Measurements from ENCODE around the gene BANP. TPM values are rescaled to one million over a fixed set of nuclear protein-coding genes. Genes with fewer than 3 reads are reported as not detected.
"Not testable (repeated sequence)": the region's sequence is repeated elsewhere in the genome, so short reads cannot be mapped to it uniquely, and the experiment has no call there.

BANP gene
- total and polyA plus RNA-seq, 2 experiments from 2014 or later: 14.8 TPM

DNA sequence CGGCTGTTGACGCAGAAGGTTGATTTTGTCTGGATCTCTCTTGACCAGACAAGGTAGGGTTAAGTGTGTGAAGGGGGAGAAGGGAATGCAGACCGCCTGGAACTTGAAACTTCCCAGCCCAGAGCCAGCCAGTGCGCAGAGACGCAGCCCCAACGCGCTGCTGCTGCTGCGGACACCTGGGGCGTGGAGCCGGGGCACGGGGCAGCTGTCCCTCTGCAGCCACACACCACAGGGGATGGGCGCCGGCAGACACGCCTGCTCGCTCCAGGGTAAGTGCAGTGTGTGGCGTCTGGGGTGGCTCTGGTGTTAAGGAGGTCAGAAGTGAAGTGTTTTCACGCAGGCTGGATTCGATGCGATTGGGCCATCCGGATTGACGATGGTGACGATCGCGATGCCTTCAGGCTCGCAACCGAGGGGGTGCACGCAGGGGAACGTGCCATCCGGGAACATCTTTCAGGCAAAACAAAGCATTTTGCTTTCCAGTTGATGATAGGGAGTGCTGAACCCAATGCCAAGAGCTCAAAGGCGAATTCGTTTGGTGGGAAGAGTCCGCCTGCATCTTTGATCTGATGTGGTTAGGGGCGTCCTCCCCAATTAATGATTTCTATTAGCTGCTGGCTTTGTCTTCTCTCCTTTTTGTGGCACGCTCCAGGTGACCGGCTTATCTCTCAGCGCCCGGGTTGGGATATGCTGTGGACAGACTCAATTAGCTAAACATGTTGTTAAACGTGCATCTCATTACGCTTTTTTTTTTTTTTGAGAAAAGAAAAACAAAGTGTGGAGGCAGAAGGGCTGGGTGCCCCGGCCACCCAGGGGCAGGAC is 149.8 kb downstream of the BANP start:
- H3K4me3 ChIP-seq; in situ Hi-C loops (cut with MboI); H3K4me2 ChIP-seq (ENCODE audit: unreplicated experiment); H3F3A ChIP-seq (ENCODE audit: insufficient read depth); H3K9me3 ChIP-seq (ENCODE audit: low read depth); H3K79me2 ChIP-seq (ENCODE audit: insufficient read depth); H3K27ac ChIP-seq; DNase-seq; H2AFZ ChIP-seq; H3K4me1 ChIP-seq (ENCODE audit: insufficient read depth); H3K9me2 ChIP-seq (ENCODE audit: insufficient read depth); H3K9ac ChIP-seq; H4K20me1 ChIP-seq (ENCODE audit: insufficient read depth); H3K36me3 ChIP-seq (ENCODE audit: low read depth): not testable (repeated sequence)
- TF ChIP-seq EZH2 (IDR thresholded peaks at IDR 0.05; ENCODE audit: insufficient read depth, poor library complexity, severe bottlenecking): peak; percentile 60
- H3K27me3 ChIP-seq (replicated peaks; ENCODE audit: insufficient read depth): peaks cover 22% of the 10 kb centered on the region
- WGBS, 2 experiments (ENCODE audit: low coverage in 1 of 2, low lambda C conversion rate in 2 of 2, missing lambda C conversion rate in 2 of 2): 1 to 2% methylated on average over 35 to 39 of the region's 40 CpGs

DNA sequence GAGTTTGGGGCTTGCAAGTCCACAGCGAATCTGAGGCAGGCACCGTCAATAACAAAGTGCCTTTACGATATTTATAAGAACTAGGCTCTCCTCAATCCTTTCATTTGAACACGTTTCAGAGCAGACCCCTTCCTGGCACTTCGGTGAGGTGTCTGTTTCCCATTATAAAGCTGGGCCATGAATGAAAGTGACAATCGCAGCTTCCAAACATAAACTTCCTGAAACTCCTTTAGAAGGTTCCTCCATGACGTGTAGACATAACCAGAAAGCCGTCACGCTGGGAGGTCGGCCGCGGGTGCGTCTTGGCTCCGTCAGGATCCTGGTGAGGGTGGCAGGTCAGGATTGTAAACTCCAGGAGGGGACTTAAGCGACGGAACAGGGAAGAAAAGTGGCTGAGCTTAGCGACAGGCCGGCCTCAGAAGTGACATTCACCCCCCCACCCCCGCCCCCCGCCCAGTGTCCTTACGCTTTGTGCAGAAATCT is 150.4 kb downstream of the BANP start:
- in situ Hi-C loops (cut with MboI); H2AFZ ChIP-seq; H3K79me2 ChIP-seq (ENCODE audit: insufficient read depth); H3K27ac ChIP-seq; H3K4me3 ChIP-seq; H3K9ac ChIP-seq; H3K9me2 ChIP-seq (ENCODE audit: insufficient read depth); H3K36me3 ChIP-seq (ENCODE audit: low read depth); H4K20me1 ChIP-seq (ENCODE audit: insufficient read depth); H3K4me2 ChIP-seq (ENCODE audit: unreplicated experiment); H3F3A ChIP-seq (ENCODE audit: insufficient read depth); H3K9me3 ChIP-seq (ENCODE audit: low read depth); H3K4me1 ChIP-seq (ENCODE audit: insufficient read depth); DNase-seq: not testable (repeated sequence)
- WGBS, 2 experiments (ENCODE audit: low coverage in 1 of 2, low lambda C conversion rate in 2 of 2, missing lambda C conversion rate in 2 of 2): 5 to 9% methylated on average over 21 of the region's 21 CpGs
- peaks cover 22% of the 10 kb centered on the region for H3K27me3 ChIP-seq (replicated peaks; ENCODE audit: insufficient read depth)

DNA sequence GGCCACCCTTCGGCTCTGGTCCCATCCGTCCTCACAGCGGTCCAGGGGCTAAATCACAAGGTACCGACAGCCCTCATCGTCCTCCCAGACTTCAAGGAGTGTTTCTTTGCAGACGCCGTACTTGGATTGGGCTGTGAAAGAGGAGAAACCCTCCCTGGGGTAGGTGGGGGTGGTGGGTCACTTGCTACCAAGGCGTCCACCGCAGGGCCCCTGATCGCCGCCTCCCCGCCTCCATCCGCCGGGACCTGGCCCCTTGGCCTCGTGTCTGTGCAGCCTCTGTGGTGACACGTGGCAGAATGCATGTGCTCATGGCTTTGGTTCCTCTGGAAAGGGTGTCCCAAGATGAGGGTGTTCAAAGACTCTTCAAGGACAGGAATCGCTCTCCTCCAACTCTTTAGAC is 151.4 kb downstream of the BANP start:
- in situ Hi-C loops (cut with MboI): no loop called here
- WGBS, 2 experiments (ENCODE audit: low coverage in 1 of 2, low lambda C conversion rate in 2 of 2, missing lambda C conversion rate in 2 of 2): 89 to 94% methylated on average over 8 to 17 of the region's 17 CpGs
- H3K9me3 ChIP-seq (ENCODE audit: low read depth): no peaks in the 10 kb centered on the region

DNA sequence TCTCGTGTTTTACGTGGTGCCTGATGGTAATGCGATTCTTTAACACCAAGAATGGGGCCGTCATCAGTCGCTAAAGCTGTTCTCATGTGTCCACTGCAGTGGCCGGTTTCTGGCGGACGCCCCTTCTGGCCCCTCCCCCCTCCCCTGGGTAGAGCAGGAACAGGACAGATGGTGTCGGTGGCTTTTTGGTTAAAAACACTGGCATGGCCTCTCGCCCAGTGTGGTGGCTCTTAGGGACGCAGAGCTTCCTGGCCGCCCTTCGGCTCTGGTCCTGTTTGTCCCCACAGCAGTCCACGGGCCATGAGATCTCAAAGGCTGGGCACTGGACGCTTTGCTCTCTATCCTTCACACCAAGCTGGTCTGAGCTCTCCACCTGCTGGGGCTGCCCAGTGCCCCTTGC is 151.8 kb downstream of the BANP start:
- no peak overlapping the region for H3K9ac ChIP-seq
- H3K27ac ChIP-seq: no peak overlapping the region
- H3K9me2 ChIP-seq (ENCODE audit: insufficient read depth): no peaks in the 10 kb centered on the region
- H3K27me3 ChIP-seq (replicated peaks; ENCODE audit: insufficient read depth): peaks cover 22% of the 10 kb centered on the region
- no peak for DNase-seq
- no peaks in the 10 kb centered on the region for H4K20me1 ChIP-seq (ENCODE audit: insufficient read depth)
- no peak for TF ChIP-seq EZH2phosphoT487 (IDR thresholded peaks at IDR 0.05; ENCODE audit: insufficient read depth, low read depth)
- no peak for TF ChIP-seq EZH2 (IDR thresholded peaks at IDR 0.05; ENCODE audit: insufficient read depth, poor library complexity, severe bottlenecking)
- H3K36me3 ChIP-seq (ENCODE audit: low read depth): no peaks in the 10 kb centered on the region
- in situ Hi-C loops (cut with MboI): no loop called here
- H3K79me2 ChIP-seq (ENCODE audit: insufficient read depth): no peaks in the 10 kb centered on the region
- no peaks in the 10 kb centered on the region for H3K4me1 ChIP-seq (ENCODE audit: insufficient read depth)
- no peaks in the 10 kb centered on the region for H3F3A ChIP-seq (ENCODE audit: insufficient read depth)
- H2AFZ ChIP-seq: no peak overlapping the region
- no peak overlapping the region for H3K4me3 ChIP-seq
- H3K4me2 ChIP-seq (ENCODE audit: unreplicated experiment): no peak overlapping the region
- 89 to 91% methylated on average over 15 of the region's 15 CpGs for WGBS, 2 experiments (ENCODE audit: low coverage in 1 of 2, low lambda C conversion rate in 2 of 2, missing lambda C conversion rate in 2 of 2)
- no peaks in the 10 kb centered on the region for H3K9me3 ChIP-seq (ENCODE audit: low read depth)

More for the DNA sequence above, 151.4 kb downstream of the BANP start:
- Histone ChIP-seq H3K27ac (no peak overlapping the region), H3K4me1 (ENCODE audit: insufficient read depth) (no peaks in the 10 kb centered on the region), H3K4me3 (no peak overlapping the region), H3K36me3 (ENCODE audit: low read depth) (no peaks in the 10 kb centered on the region), H3F3A (ENCODE audit: insufficient read depth) (no peaks in the 10 kb centered on the region), H3K9ac (no peak overlapping the region), H3K27me3 (replicated peaks; ENCODE audit: insufficient read depth) (peaks cover 22% of the 10 kb centered on the region), H3K9me2 (ENCODE audit: insufficient read depth) (no peaks in the 10 kb centered on the region), H3K79me2 (ENCODE audit: insufficient read depth) (no peaks in the 10 kb centered on the region), H4K20me1 (ENCODE audit: insufficient read depth) (no peaks in the 10 kb centered on the region), H3K4me2 (ENCODE audit: unreplicated experiment) (no peak overlapping the region), H2AFZ (no peak overlapping the region)
- TF ChIP-seq EZH2 (IDR thresholded peaks at IDR 0.05; ENCODE audit: insufficient read depth, poor library complexity, severe bottlenecking): no peak
- TF ChIP-seq EZH2phosphoT487 (IDR thresholded peaks at IDR 0.05; ENCODE audit: insufficient read depth, low read depth): no peak
- no peak for DNase-seq

All from GM23248 (cell line).